Stomach smooth muscle (tissue), 2 donors: ENCODE data around the gene NPTX1.

Experiments
- H3K27ac ChIP-seq: one replicate; pipeline ENCODE4 v1.7.0; 2013; ENCODE audit warnings: mild to moderate bottlenecking, low read length, inconsistent platforms
- H3K27me3 ChIP-seq, 2 donors: one replicate each; pipeline ENCODE4 v1.7.0; 2013; ENCODE audit warnings: low read length in 2 of 2; ENCODE audit not compliant: insufficient read depth in 2 of 2, control insufficient read depth in 1 of 2
- H3K36me3 ChIP-seq, 2 donors: one replicate each; pipeline ENCODE4 v1.7.0; 2013; ENCODE audit warnings: low read length in 2 of 2; ENCODE audit not compliant: control insufficient read depth in 2 of 2, insufficient read depth in 2 of 2
- H3K4me1 ChIP-seq: one replicate; pipeline ENCODE4 v1.7.0; 2013; ENCODE audit warnings: low read length; ENCODE audit not compliant: control insufficient read depth, insufficient read depth
- H3K4me3 ChIP-seq, 2 donors: one replicate each; pipeline ENCODE4 v1.7.0; 2013; ENCODE audit warnings: low read length in 2 of 2
- H3K9ac ChIP-seq, 2 donors: one replicate each; pipeline ENCODE4 v1.7.0; 2013; ENCODE audit warnings: low read length in 2 of 2, mild to moderate bottlenecking in 1 of 2
- H3K9me3 ChIP-seq, 2 donors: one replicate each; pipeline ENCODE4 v1.7.0; 2013; ENCODE audit warnings: low read length in 2 of 2; ENCODE audit not compliant: control insufficient read depth in 2 of 2
- donor health status: healthy.
- donor health status: Pancreatic carcinoma.

The NPTX1 gene

GRCh38 chr17:80503031-80503430 is 26.6 kb upstream of the NPTX1 start:
- peaks cover 0 to 5% of the 10 kb centered on the region in 2 donors for H3K27me3 ChIP-seq

GRCh38 chr17:80502578-80502877 is 26.1 kb upstream of the NPTX1 start:
- Histone ChIP-seq H3K27ac (peak overlapping the region; percentile 79), H3K4me1 (peaks cover 16% of the 10 kb centered on the region), H3K36me3 (no peaks in the 10 kb centered on the region), H3K9ac (peak overlapping the region in 1 of 2 donors; percentile 28), H3K4me3 (peak overlapping the region in 1 of 2 donors; percentile 32), H3K27me3 (peaks cover 0 to 5% of the 10 kb centered on the region in 2 donors), H3K9me3 (no peaks in the 10 kb centered on the region)

More at GRCh38 chr17:80503031-80503430, 26.6 kb upstream of the NPTX1 start:
- no peaks in the 10 kb centered on the region for H3K9me3 ChIP-seq
- H3K4me1 ChIP-seq: peaks cover 16% of the 10 kb centered on the region
- no peak overlapping the region for H3K9ac ChIP-seq
- H3K36me3 ChIP-seq: no peaks in the 10 kb centered on the region
- no peak overlapping the region for H3K4me3 ChIP-seq
- no peak overlapping the region for H3K27ac ChIP-seq

GRCh38 chr17:80501741-80502577 is 25.6 kb upstream of the NPTX1 start:
- H3K27me3 ChIP-seq: peaks cover 0 to 5% of the 10 kb centered on the region in 2 donors
- H3K9ac ChIP-seq: peak overlapping the region; percentile 29 to 62
- H3K27ac ChIP-seq: peak overlapping the region; percentile 79
- no peaks in the 10 kb centered on the region for H3K36me3 ChIP-seq
- peaks cover 16% of the 10 kb centered on the region for H3K4me1 ChIP-seq
- H3K4me3 ChIP-seq: peak overlapping the region; percentile 32 to 60
- H3K9me3 ChIP-seq: no peaks in the 10 kb centered on the region

GRCh38 chr17:80499961-80500665 is 23.7 kb upstream of the NPTX1 start:
- no peak overlapping the region for H3K27ac ChIP-seq
- H3K4me3 ChIP-seq: no peak overlapping the region
- peaks cover 16% of the 10 kb centered on the region for H3K4me1 ChIP-seq
- no peaks in the 10 kb centered on the region for H3K36me3 ChIP-seq
- H3K27me3 ChIP-seq: peaks cover 0 to 5% of the 10 kb centered on the region in 2 donors
- H3K9ac ChIP-seq: no peak overlapping the region
- H3K9me3 ChIP-seq: no peaks in the 10 kb centered on the region

- Histone ChIP-seq H3K27ac (no peak overlapping the region), H3K9me3 (no peaks in the 10 kb centered on the region), H3K4me1 (peaks cover 16% of the 10 kb centered on the region), H3K9ac (no peak overlapping the region), H3K4me3 (no peak overlapping the region), H3K27me3 (peaks cover 0 to 5% of the 10 kb centered on the region in 2 donors), H3K36me3 (no peaks in the 10 kb centered on the region)
These were observed 23.2 kb upstream of the NPTX1 start for GRCh38 chr17:80499560-80499959.

GRCh38 chr17:80498920-80499410 is 22.6 kb upstream of the NPTX1 start:
- Histone ChIP-seq H3K4me1 (peaks cover 16% of the 10 kb centered on the region), H3K36me3 (no peaks in the 10 kb centered on the region), H3K9ac (no peak overlapping the region), H3K9me3 (no peaks in the 10 kb centered on the region), H3K4me3 (no peak overlapping the region), H3K27ac (no peak overlapping the region), H3K27me3 (peaks cover 0 to 5% of the 10 kb centered on the region in 2 donors)

GRCh38 chr17:80498242-80498919 is 22.0 kb upstream of the NPTX1 start:
- Histone ChIP-seq H3K4me3 (no peak overlapping the region), H3K27me3 (peaks cover 0 to 6% of the 10 kb centered on the region in 2 donors), H3K4me1 (peaks cover 16% of the 10 kb centered on the region), H3K36me3 (no peaks in the 10 kb centered on the region), H3K9me3 (no peaks in the 10 kb centered on the region), H3K9ac (no peak overlapping the region), H3K27ac (no peak overlapping the region)

- H3K9me3 ChIP-seq: no peaks in the 10 kb centered on the region
- no peaks in the 10 kb centered on the region for H3K36me3 ChIP-seq
- H3K27ac ChIP-seq: no peak overlapping the region
- H3K4me3 ChIP-seq: no peak overlapping the region
- H3K27me3 ChIP-seq: peaks cover 0 to 8% of the 10 kb centered on the region in 2 donors
- no peak overlapping the region for H3K9ac ChIP-seq
- peaks cover 16% of the 10 kb centered on the region for H3K4me1 ChIP-seq
These were observed 21.4 kb upstream of the NPTX1 start for GRCh38 chr17:80497726-80498241.

GRCh38 chr17:80494547-80494946 is 18.1 kb upstream of the NPTX1 start:
- H3K27me3 ChIP-seq: peaks cover 13 to 15% of the 10 kb centered on the region in 2 donors
- no peaks in the 10 kb centered on the region for H3K36me3 ChIP-seq
- H3K9ac ChIP-seq: no peak overlapping the region
- no peak overlapping the region for H3K4me3 ChIP-seq
- H3K4me1 ChIP-seq: peaks cover 2% of the 10 kb centered on the region
- no peak overlapping the region for H3K27ac ChIP-seq
- H3K9me3 ChIP-seq: no peaks in the 10 kb centered on the region

DNA sequence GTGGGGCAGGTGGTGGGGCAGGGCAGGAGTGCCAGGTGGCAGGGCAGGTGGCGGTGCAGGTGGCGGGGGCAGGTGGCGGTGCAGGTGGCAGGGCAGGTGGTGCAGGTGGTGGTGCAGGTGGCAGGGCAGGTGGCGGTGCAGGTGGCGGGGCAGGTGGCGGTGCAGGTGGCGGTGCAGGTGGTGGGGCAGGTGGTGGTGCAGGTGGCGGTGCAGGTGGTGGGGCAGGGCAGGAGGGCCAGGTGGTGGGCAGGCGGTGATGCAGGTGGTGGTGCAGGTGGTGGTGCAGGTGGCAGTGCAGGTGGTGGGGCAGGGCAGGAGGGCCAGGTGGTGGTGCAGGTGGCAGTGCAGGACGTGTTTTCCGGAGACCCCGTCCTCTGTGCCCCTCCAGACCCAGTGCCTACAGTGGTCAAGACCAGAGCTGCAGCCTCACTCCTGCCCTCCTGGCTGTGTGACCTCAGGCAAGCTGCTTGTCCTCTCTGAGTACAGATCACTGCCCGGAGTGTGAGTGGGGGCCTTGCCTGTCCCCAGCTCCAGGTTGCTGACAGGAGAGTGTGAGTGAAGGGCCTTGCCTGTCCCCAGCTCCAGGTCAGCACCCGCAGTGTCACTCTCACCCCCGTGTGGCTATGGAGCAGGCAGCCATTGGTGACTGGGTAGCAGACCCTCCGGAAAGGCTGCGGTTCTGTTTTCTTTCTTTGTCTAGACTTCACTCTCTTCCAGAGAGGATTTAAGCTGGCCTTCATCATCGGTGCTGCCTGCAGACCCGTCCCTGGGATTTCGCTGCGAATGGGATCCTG is 16.1 kb upstream of the NPTX1 start:
- Histone ChIP-seq H3K4me1 (no peaks in the 10 kb centered on the region), H3K27ac (no peak overlapping the region), H3K9me3 (peaks cover 0 to 3% of the 10 kb centered on the region in 2 donors), H3K27me3 (peaks cover 15% of the 10 kb centered on the region in 2 donors), H3K4me3 (no peak overlapping the region), H3K36me3 (no peaks in the 10 kb centered on the region), H3K9ac (no peak overlapping the region)
